HG02884 (cell line): Measurements from ENCODE around the gene PHF14.

Experiments used
- ATAC-seq: cut with Tn5 transposase; IDR thresholded peaks from one replicate; pipeline ENCODE4 v1.9.1; 2021; ENCODE audit warnings: mild to moderate bottlenecking, moderate library complexity; ENCODE audit not compliant: unreplicated experiment

The PHF14 gene

GRCh38 chr7:11171569-11172192 is 198.0 kb downstream of the PHF14 start:
- no peak for ATAC-seq

- ATAC-seq, result no peak
Observed at GRCh38 chr7:11172835-11173234, 199.2 kb downstream of the PHF14 start.

GRCh38 chr7:11175371-11175770 is 201.7 kb downstream of the PHF14 start:
- no peak for ATAC-seq

GRCh38 chr7:11175887-11176286 is 202.2 kb downstream of the PHF14 start:
- no peak for ATAC-seq

GRCh38 chr7:11176985-11177555 is 203.4 kb downstream of the PHF14 start:
- ATAC-seq, result no peak

GRCh38 chr7:11177793-11178192 is 204.1 kb downstream of the PHF14 start:
- no peak for ATAC-seq

GRCh38 chr7:11181590-11181989 is 207.9 kb downstream of the PHF14 start:
- no peak for ATAC-seq

GRCh38 chr7:11182736-11183135 is 209.1 kb downstream of the PHF14 start:
- ATAC-seq, result no peak

- ATAC-seq, result no peak
Observed at GRCh38 chr7:11185179-11185815, 211.6 kb downstream of the PHF14 start.

GRCh38 chr7:11188529-11189310 is 215.0 kb downstream of the PHF14 start:
- ATAC-seq, result no peak

- ATAC-seq, result no peak
Observed at GRCh38 chr7:11191081-11191480, 217.4 kb downstream of the PHF14 start.

- ATAC-seq, result no peak
Observed at GRCh38 chr7:11191574-11192220, 218.0 kb downstream of the PHF14 start.

GRCh38 chr7:11192506-11192905 is 218.8 kb downstream of the PHF14 start:
- no peak for ATAC-seq

GRCh38 chr7:11193131-11193867 is 219.6 kb downstream of the PHF14 start:
- no peak for ATAC-seq

GRCh38 chr7:11193888-11194287 is 220.2 kb downstream of the PHF14 start:
- no peak for ATAC-seq

- no peak for ATAC-seq
Observed at GRCh38 chr7:11194492-11194891, 220.8 kb downstream of the PHF14 start.

GRCh38 chr7:11195502-11195901 is 221.8 kb downstream of the PHF14 start:
- ATAC-seq, result no peak

GRCh38 chr7:11196143-11196542 is 222.5 kb downstream of the PHF14 start:
- no peak for ATAC-seq

GRCh38 chr7:11203224-11203623 is 229.6 kb downstream of the PHF14 start:
- no peak for ATAC-seq

GRCh38 chr7:11203683-11204082 is 230.0 kb downstream of the PHF14 start:
- ATAC-seq, result no peak
